ENCODE data around the gene RYR2.

Gene RYR2

GRCh38 chr1:237226177-237226944, 184.4 kb downstream of the RYR2 start:
- no peak overlapping the region for H3K9ac ChIP-seq (ENCODE audit: low read length in 2 of 2)
- no peaks in the 10 kb centered on the region for H3K27me3 ChIP-seq (ENCODE audit: control insufficient read depth in 1 of 2, insufficient read depth in 2 of 2, low read length in 2 of 2)
- no peak overlapping the region for H3K27ac ChIP-seq (ENCODE audit: low read length)
- no peaks in the 10 kb centered on the region for H3K4me1 ChIP-seq (ENCODE audit: control insufficient read depth, insufficient read depth, low read length)
- H3K36me3 ChIP-seq (ENCODE audit: control insufficient read depth in 2 of 2, insufficient read depth in 2 of 2, low read length in 2 of 2), result no peaks in the 10 kb centered on the region
- no peak overlapping the region for H3K4me3 ChIP-seq (ENCODE audit: low read length in 2 of 2)
- no peaks in the 10 kb centered on the region for H3K9me3 ChIP-seq (ENCODE audit: control insufficient read depth in 2 of 2, low read length in 2 of 2)

DNA sequence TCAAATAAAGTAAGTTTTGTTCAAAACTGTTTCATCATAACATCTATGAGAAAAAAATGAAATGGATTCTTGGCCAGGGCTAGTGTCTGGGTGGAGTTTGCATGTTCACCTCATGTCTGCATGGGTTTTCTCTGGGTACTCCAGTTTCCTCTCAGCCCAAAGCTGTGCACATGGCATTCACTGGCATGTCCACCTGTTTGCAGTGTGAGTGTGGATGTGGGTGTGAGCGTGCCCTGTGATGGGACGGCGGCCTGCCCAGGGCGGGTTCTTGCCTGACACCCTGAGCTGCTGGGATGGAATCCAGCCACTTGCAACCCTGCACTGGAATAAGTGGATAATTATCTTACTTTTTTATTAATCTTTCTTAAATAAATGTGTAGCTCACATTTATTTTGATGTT, 185.5 kb downstream of the RYR2 start:
- H3K4me1 ChIP-seq (ENCODE audit: control insufficient read depth, insufficient read depth, low read length), result no peaks in the 10 kb centered on the region
- H3K9ac ChIP-seq (ENCODE audit: low read length in 2 of 2), result no peak overlapping the region
- H3K4me3 ChIP-seq (ENCODE audit: low read length in 2 of 2), result no peak overlapping the region
- no peaks in the 10 kb centered on the region for H3K9me3 ChIP-seq (ENCODE audit: control insufficient read depth in 2 of 2, low read length in 2 of 2)
- no peaks in the 10 kb centered on the region for H3K27me3 ChIP-seq (ENCODE audit: control insufficient read depth in 1 of 2, insufficient read depth in 2 of 2, low read length in 2 of 2)
- no peak overlapping the region for H3K27ac ChIP-seq (ENCODE audit: low read length)
- H3K36me3 ChIP-seq (ENCODE audit: control insufficient read depth in 2 of 2, insufficient read depth in 2 of 2, low read length in 2 of 2), result no peaks in the 10 kb centered on the region

GRCh38 chr1:237228421-237228820, 186.4 kb downstream of the RYR2 start:
- H3K4me1 ChIP-seq (ENCODE audit: control insufficient read depth, insufficient read depth, low read length), result no peaks in the 10 kb centered on the region
- H3K36me3 ChIP-seq (ENCODE audit: control insufficient read depth in 2 of 2, insufficient read depth in 2 of 2, low read length in 2 of 2), result no peaks in the 10 kb centered on the region
- H3K4me3 ChIP-seq (ENCODE audit: low read length in 2 of 2), result no peak overlapping the region
- no peak overlapping the region for H3K27ac ChIP-seq (ENCODE audit: low read length)
- no peaks in the 10 kb centered on the region for H3K9me3 ChIP-seq (ENCODE audit: control insufficient read depth in 2 of 2, low read length in 2 of 2)
- H3K27me3 ChIP-seq (ENCODE audit: control insufficient read depth in 1 of 2, insufficient read depth in 2 of 2, low read length in 2 of 2), result no peaks in the 10 kb centered on the region
- no peak overlapping the region for H3K9ac ChIP-seq (ENCODE audit: low read length in 2 of 2)

- no peaks in the 10 kb centered on the region for H3K27me3 ChIP-seq (ENCODE audit: control insufficient read depth in 1 of 2, insufficient read depth in 2 of 2, low read length in 2 of 2)
- no peaks in the 10 kb centered on the region for H3K9me3 ChIP-seq (ENCODE audit: control insufficient read depth in 2 of 2, low read length in 2 of 2)
- no peaks in the 10 kb centered on the region for H3K4me1 ChIP-seq (ENCODE audit: control insufficient read depth, insufficient read depth, low read length)
These were observed 187.3 kb downstream of the RYR2 start for GRCh38 chr1:237229333-237229732.

DNA sequence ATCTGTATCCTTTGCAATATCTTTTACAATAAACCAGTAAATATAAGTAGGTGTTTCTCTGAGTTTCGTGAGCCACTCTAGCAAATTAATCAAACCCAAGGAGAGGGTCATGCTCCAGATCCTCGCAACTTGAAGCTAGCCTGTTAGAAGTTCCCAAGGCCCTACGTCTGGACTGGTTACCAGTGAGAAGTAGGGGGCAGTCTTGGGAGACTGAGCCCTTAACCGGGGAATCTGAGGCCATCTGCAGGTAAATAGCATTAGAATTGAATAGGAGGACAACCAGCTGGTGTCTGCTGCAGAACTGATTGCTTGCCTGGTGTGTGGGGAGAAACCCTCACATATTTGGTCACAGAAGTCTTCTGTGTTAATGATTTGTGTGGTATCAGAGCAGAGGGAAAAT, 190.5 kb downstream of the RYR2 start:
- Histone ChIP-seq H3K4me1 (ENCODE audit: control insufficient read depth, insufficient read depth, low read length) (no peaks in the 10 kb centered on the region), H3K27me3 (ENCODE audit: control insufficient read depth in 1 of 2, insufficient read depth in 2 of 2, low read length in 2 of 2) (no peaks in the 10 kb centered on the region), H3K9me3 (ENCODE audit: control insufficient read depth in 2 of 2, low read length in 2 of 2) (no peaks in the 10 kb centered on the region), H3K4me3 (ENCODE audit: low read length in 2 of 2) (no peak overlapping the region), H3K36me3 (ENCODE audit: control insufficient read depth in 2 of 2, insufficient read depth in 2 of 2, low read length in 2 of 2) (no peaks in the 10 kb centered on the region), H3K9ac (ENCODE audit: low read length in 2 of 2) (no peak overlapping the region), H3K27ac (ENCODE audit: low read length) (no peak overlapping the region)

More at GRCh38 chr1:237229333-237229732, 187.3 kb downstream of the RYR2 start:
- no peak overlapping the region for H3K4me3 ChIP-seq (ENCODE audit: low read length in 2 of 2)
- H3K36me3 ChIP-seq (ENCODE audit: control insufficient read depth in 2 of 2, insufficient read depth in 2 of 2, low read length in 2 of 2), result no peaks in the 10 kb centered on the region
- H3K27ac ChIP-seq (ENCODE audit: low read length), result no peak overlapping the region
- H3K9ac ChIP-seq (ENCODE audit: low read length in 2 of 2), result no peak overlapping the region

GRCh38 chr1:237235091-237235490, 193.1 kb downstream of the RYR2 start:
- Histone ChIP-seq H3K9me3 (ENCODE audit: control insufficient read depth in 2 of 2, low read length in 2 of 2) (no peaks in the 10 kb centered on the region), H3K9ac (ENCODE audit: low read length in 2 of 2) (no peak overlapping the region), H3K27me3 (ENCODE audit: control insufficient read depth in 1 of 2, insufficient read depth in 2 of 2, low read length in 2 of 2) (no peaks in the 10 kb centered on the region), H3K27ac (ENCODE audit: low read length) (peak overlapping the region; percentile 32), H3K36me3 (ENCODE audit: control insufficient read depth in 2 of 2, insufficient read depth in 2 of 2, low read length in 2 of 2) (no peaks in the 10 kb centered on the region), H3K4me3 (ENCODE audit: low read length in 2 of 2) (peak overlapping the region in 1 of 2 donors; percentile 23), H3K4me1 (ENCODE audit: control insufficient read depth, insufficient read depth, low read length) (no peaks in the 10 kb centered on the region)

GRCh38 chr1:237237721-237238120, 195.7 kb downstream of the RYR2 start:
- no peaks in the 10 kb centered on the region for H3K27me3 ChIP-seq (ENCODE audit: control insufficient read depth in 1 of 2, insufficient read depth in 2 of 2, low read length in 2 of 2)
- no peak overlapping the region for H3K9ac ChIP-seq (ENCODE audit: low read length in 2 of 2)
- H3K9me3 ChIP-seq (ENCODE audit: control insufficient read depth in 2 of 2, low read length in 2 of 2), result no peaks in the 10 kb centered on the region
- no peak overlapping the region for H3K27ac ChIP-seq (ENCODE audit: low read length)
- H3K36me3 ChIP-seq (ENCODE audit: control insufficient read depth in 2 of 2, insufficient read depth in 2 of 2, low read length in 2 of 2), result no peaks in the 10 kb centered on the region
- H3K4me1 ChIP-seq (ENCODE audit: control insufficient read depth, insufficient read depth, low read length), result no peaks in the 10 kb centered on the region
- H3K4me3 ChIP-seq (ENCODE audit: low read length in 2 of 2), result no peak overlapping the region

GRCh38 chr1:237239248-237239647, 197.3 kb downstream of the RYR2 start:
- Histone ChIP-seq H3K27me3 (ENCODE audit: control insufficient read depth in 1 of 2, insufficient read depth in 2 of 2, low read length in 2 of 2) (no peaks in the 10 kb centered on the region), H3K36me3 (ENCODE audit: control insufficient read depth in 2 of 2, insufficient read depth in 2 of 2, low read length in 2 of 2) (no peaks in the 10 kb centered on the region), H3K9me3 (ENCODE audit: control insufficient read depth in 2 of 2, low read length in 2 of 2) (no peaks in the 10 kb centered on the region), H3K4me1 (ENCODE audit: control insufficient read depth, insufficient read depth, low read length) (no peaks in the 10 kb centered on the region), H3K9ac (ENCODE audit: low read length in 2 of 2) (no peak overlapping the region), H3K4me3 (ENCODE audit: low read length in 2 of 2) (no peak overlapping the region), H3K27ac (ENCODE audit: low read length) (no peak overlapping the region)

DNA sequence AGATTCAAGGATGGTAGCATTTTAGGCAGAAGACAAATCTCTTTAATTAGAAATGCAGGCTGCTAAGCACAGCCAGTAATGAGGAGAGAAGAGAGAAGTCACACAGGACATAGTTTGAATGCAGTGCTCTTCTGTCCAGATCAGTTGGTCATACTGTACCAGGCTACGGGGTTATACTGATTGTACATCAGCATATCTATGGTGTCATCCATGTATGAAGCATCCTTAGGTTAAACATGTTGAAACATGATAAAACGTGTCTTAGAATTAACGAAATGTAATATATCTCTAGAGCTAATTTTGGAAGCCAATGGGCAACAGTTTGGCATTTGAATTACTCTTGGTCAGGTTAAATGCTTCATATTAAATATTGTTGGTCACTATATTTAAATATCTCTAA, 199.1 kb downstream of the RYR2 start:
- Histone ChIP-seq H3K4me1 (ENCODE audit: control insufficient read depth, insufficient read depth, low read length) (peaks cover 2% of the 10 kb centered on the region), H3K9me3 (ENCODE audit: control insufficient read depth in 2 of 2, low read length in 2 of 2) (no peaks in the 10 kb centered on the region), H3K9ac (ENCODE audit: low read length in 2 of 2) (no peak overlapping the region), H3K36me3 (ENCODE audit: control insufficient read depth in 2 of 2, insufficient read depth in 2 of 2, low read length in 2 of 2) (no peaks in the 10 kb centered on the region), H3K27ac (ENCODE audit: low read length) (no peak overlapping the region), H3K27me3 (ENCODE audit: control insufficient read depth in 1 of 2, insufficient read depth in 2 of 2, low read length in 2 of 2) (no peaks in the 10 kb centered on the region), H3K4me3 (ENCODE audit: low read length in 2 of 2) (no peak overlapping the region)

DNA sequence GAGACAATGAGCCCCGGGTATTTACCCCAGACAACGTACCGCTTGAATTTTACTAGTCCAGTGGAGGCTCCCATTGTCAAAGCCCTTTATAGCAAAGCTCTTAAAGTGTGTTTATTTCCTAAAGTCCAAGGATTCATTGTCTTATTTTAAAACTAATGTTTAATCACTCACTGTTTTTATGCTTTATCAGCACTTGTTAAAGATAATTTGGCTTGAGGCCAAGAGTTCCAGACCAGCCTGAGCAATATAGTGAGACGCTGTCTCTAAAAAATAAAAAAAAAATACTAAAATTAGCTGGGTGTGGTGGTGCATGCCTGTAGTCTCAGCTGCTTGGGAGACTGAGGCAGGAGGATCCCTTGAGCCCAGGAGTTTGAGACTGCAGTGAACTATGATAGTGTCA, 202.8 kb downstream of the RYR2 start:
- Histone ChIP-seq H3K4me1 (ENCODE audit: control insufficient read depth, insufficient read depth, low read length) (peaks cover 2% of the 10 kb centered on the region), H3K27me3 (ENCODE audit: control insufficient read depth in 1 of 2, insufficient read depth in 2 of 2, low read length in 2 of 2) (no peaks in the 10 kb centered on the region), H3K9me3 (ENCODE audit: control insufficient read depth in 2 of 2, low read length in 2 of 2) (no peaks in the 10 kb centered on the region), H3K27ac (ENCODE audit: low read length) (no peak overlapping the region), H3K36me3 (ENCODE audit: control insufficient read depth in 2 of 2, insufficient read depth in 2 of 2, low read length in 2 of 2) (no peaks in the 10 kb centered on the region), H3K9ac (ENCODE audit: low read length in 2 of 2) (no peak overlapping the region), H3K4me3 (ENCODE audit: low read length in 2 of 2) (no peak overlapping the region)

- Histone ChIP-seq H3K27ac (ENCODE audit: low read length) (no peak overlapping the region), H3K4me3 (ENCODE audit: low read length in 2 of 2) (no peak overlapping the region), H3K27me3 (ENCODE audit: control insufficient read depth in 1 of 2, insufficient read depth in 2 of 2, low read length in 2 of 2) (no peaks in the 10 kb centered on the region), H3K36me3 (ENCODE audit: control insufficient read depth in 2 of 2, insufficient read depth in 2 of 2, low read length in 2 of 2) (no peaks in the 10 kb centered on the region), H3K9ac (ENCODE audit: low read length in 2 of 2) (no peak overlapping the region), H3K9me3 (ENCODE audit: control insufficient read depth in 2 of 2, low read length in 2 of 2) (no peaks in the 10 kb centered on the region), H3K4me1 (ENCODE audit: control insufficient read depth, insufficient read depth, low read length) (peaks cover 2% of the 10 kb centered on the region)
These were observed 205.5 kb downstream of the RYR2 start for GRCh38 chr1:237247442-237247841.
